ENCODE data around the gene SYNPR. TPM values are rescaled to one million over a fixed set of nuclear protein-coding genes. Genes with fewer than 3 reads are reported as not detected.

The SYNPR gene
- total RNA-seq, 1 donor from 2014 or later: not detected

- no peak within 1 kb of the TSS for H3K4me3 ChIP-seq (ENCODE audit: low read depth, low read length)
- no peak for TF ChIP-seq CTCF (conservative IDR thresholded peaks at IDR 0.05; ENCODE audit: low read depth, low read length)
- no peak for DNase-seq (ENCODE audit: low read depth)
Measured at GRCh38 chr3:63652066-63652725, 374.1 kb downstream of the SYNPR start, which contains the start of gene SNTN. SNTN (plus strand) TSS chr3:63652675; CDS start chr3:63652688, 13 bp downstream.

DNA sequence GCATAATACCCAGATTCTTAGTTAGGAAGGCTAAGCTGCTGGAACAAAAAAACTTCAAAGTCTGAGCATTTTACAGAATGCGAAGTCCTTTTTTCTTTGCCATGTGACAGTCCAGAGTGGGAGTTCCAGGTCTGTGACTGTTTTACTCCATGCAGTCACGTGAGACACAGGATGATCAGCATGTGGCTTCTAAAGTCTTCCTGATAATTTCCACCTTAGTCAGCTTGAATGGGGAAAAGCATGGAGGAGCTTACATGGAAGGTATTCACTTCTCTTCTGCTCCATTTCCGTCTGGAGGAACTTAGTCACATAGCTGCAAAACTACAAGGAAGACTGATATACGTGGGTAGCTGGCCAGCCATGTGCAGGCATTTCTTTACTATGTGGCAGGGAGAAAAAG is 376.1 kb downstream of the SYNPR start:
- no peak for DNase-seq (ENCODE audit: low read depth)
- no peak for TF ChIP-seq CTCF (conservative IDR thresholded peaks at IDR 0.05; ENCODE audit: low read depth, low read length)
- H3K4me3 ChIP-seq (ENCODE audit: low read depth, low read length): no peak overlapping the region

- DNase-seq (ENCODE audit: low read depth): no peak
- no peak for TF ChIP-seq CTCF (conservative IDR thresholded peaks at IDR 0.05; ENCODE audit: low read depth, low read length)
- no peak overlapping the region for H3K4me3 ChIP-seq (ENCODE audit: low read depth, low read length)
Measured at GRCh38 chr3:63654931-63655330, 376.8 kb downstream of the SYNPR start.

GRCh38 chr3:63655519-63655918 is 377.4 kb downstream of the SYNPR start:
- TF ChIP-seq CTCF (conservative IDR thresholded peaks at IDR 0.05; ENCODE audit: low read depth, low read length): no peak
- DNase-seq (ENCODE audit: low read depth): peak; percentile 22
- no peak overlapping the region for H3K4me3 ChIP-seq (ENCODE audit: low read depth, low read length)

GRCh38 chr3:63656786-63657185 is 378.7 kb downstream of the SYNPR start:
- no peak overlapping the region for H3K4me3 ChIP-seq (ENCODE audit: low read depth, low read length)
- TF ChIP-seq CTCF (conservative IDR thresholded peaks at IDR 0.05; ENCODE audit: low read depth, low read length): no peak
- no peak for DNase-seq (ENCODE audit: low read depth)

GRCh38 chr3:63661242-63661641 is 383.1 kb downstream of the SYNPR start:
- TF ChIP-seq CTCF (conservative IDR thresholded peaks at IDR 0.05; ENCODE audit: low read depth, low read length): peak; percentile 38
- DNase-seq (ENCODE audit: low read depth): no peak
- H3K4me3 ChIP-seq (ENCODE audit: low read depth, low read length): no peak overlapping the region

- H3K4me3 ChIP-seq (ENCODE audit: low read depth, low read length): no peak overlapping the region
- no peak for TF ChIP-seq CTCF (conservative IDR thresholded peaks at IDR 0.05; ENCODE audit: low read depth, low read length)
- no peak for DNase-seq (ENCODE audit: low read depth)
Measured at GRCh38 chr3:63662011-63662410, 383.9 kb downstream of the SYNPR start.

Data from epithelial cell of proximal tubule (primary cell).